LNCAP (cell line): ENCODE measurements around the gene TAS1R2.

ENCODE experiments used
- CTCF ChIP-seq: fragments of 450-650 bp; IDR thresholded peaks from 2 replicates; pipeline ENCODE4 v1.5.1; 2017; ENCODE audit warnings: mild to moderate bottlenecking

Gene TAS1R2

GRCh38 chr1:18805925-18806849 is 53.3 kb downstream of the TAS1R2 start:
- TF ChIP-seq CTCF: no peak

GRCh38 chr1:18805150-18805879 is 54.1 kb downstream of the TAS1R2 start:
- TF ChIP-seq CTCF: no peak

- TF ChIP-seq CTCF: no peak
These were observed 55.6 kb downstream of the TAS1R2 start for GRCh38 chr1:18803851-18804250.

DNA sequence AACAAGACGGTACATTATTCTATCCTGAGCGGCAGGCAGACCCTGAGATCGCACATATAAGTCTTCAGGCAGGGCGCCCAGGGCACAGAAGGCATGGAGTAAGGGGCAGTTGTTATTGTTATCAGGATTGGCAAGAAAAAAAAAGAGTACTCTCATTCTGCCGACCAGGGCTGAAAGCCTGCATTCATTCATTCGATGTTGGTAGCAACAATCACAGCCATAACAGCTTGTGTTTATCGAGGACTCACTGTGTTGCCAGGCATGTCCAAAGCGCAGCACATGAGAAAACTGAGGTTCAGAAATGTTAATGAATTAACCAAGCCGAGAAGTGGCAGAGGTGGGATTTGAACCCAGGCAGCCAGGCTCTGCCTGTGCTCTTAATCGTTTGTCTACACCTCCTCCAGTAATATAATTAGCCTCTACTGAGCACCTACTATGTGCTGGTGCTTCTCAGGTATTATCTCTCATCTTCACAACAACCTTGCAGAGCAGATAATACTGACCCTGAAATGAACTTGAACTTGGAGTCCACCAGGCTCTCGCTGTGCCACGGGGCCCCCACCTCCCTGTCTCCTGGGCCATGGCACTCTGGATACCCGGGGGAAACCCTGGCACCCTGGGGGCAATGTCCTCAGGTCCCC is 56.2 kb downstream of the TAS1R2 start:
- no peak for TF ChIP-seq CTCF

- no peak for TF ChIP-seq CTCF
These were observed 57.2 kb downstream of the TAS1R2 start for GRCh38 chr1:18802231-18802630.

DNA sequence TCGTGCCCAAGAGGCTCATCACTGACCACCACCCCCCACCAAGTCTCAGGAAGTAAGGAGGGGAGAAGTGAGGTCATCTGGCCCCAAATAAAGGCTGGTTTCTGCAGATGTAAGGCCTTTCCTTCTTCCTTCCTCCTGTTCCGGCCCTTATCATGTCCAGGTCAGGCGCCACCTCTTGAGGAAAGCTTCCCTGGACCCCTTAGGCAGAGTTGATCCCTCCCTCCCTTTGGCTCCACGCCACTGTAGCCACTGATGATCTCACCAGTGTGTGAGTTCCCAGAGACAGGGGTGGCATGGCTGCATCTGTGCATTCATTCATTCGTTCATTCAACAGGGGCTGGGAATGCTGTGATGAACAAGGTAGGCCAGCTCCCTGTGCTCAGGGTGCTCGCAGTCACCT is 59.2 kb downstream of the TAS1R2 start:
- no peak for TF ChIP-seq CTCF

DNA sequence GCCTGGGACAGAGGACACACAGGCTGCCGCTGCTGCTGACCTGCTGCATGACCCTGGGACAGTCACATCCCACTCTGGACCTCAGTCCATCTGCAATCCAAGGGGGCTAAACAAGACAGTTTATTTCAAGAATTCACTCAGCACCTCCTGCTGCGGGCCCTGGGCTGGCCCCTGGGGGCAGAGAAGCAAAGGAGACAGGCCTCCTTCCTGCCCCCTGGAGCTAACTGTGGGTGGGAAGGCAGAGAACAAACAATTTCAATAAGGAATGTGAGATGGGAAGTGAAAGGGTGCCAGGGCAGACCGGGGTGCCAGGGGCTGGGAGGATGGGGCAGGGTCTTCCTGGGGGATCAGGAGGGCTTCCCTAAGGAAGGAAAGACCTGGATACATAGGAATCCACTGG is 60.0 kb downstream of the TAS1R2 start:
- no peak for TF ChIP-seq CTCF
